ENCODE data around the gene CHERP. TPM values are rescaled to one million over a fixed set of nuclear protein-coding genes. Genes with fewer than 3 reads are reported as not detected.
"Not testable (repeated sequence)": the region's sequence is repeated elsewhere in the genome, so short reads cannot be mapped to it uniquely, and the experiment has no call there.

The CHERP gene
- total and polyA plus RNA-seq, 2 of the 8 experiments (the other 6 are each of a cell fraction or from before 2014, with no cell fraction given): 13.9 to 73.7 TPM

GRCh38 chr19:16543734-16544133 lies 1.5 kb upstream of the CHERP start:
- not testable (repeated sequence) for H3K4me1 ChIP-seq (replicated peaks in 1 of 4; ENCODE audit: control insufficient read depth in 3 of 4, insufficient read depth in 4 of 4, low read length in 3 of 4); H2AFZ ChIP-seq (ENCODE audit: low read length); H3K56ac ChIP-seq (replicated peaks; ENCODE audit: insufficient read length, low read depth, low read length); H3K9me3 ChIP-seq (ENCODE audit: insufficient read depth in 2 of 2, low read depth in 1 of 2, low read length in 1 of 2); DNase-seq (ENCODE audit: low read depth in 1 of 2, low spot score in 2 of 2); H3K4ac ChIP-seq (replicated peaks; ENCODE audit: insufficient read length, low read depth, low read length); H2BK12ac ChIP-seq (ENCODE audit: low read depth, low read length); H3K27ac ChIP-seq (ENCODE audit: low read depth, low read length); H3K9ac ChIP-seq (replicated peaks in 1 of 4; ENCODE audit: extremely low read depth in 1 of 4, low read depth in 3 of 4, low read length in 3 of 4); FAIRE-seq; H4K8ac ChIP-seq (ENCODE audit: extremely low read depth, insufficient read depth, low read length); H2BK20ac ChIP-seq (ENCODE audit: low read length); H3K14ac ChIP-seq (ENCODE audit: insufficient read length); H3K23me2 ChIP-seq (ENCODE audit: low read depth, low read length); H2BK5ac ChIP-seq (ENCODE audit: low read depth, low read length); H3K27me3 ChIP-seq (replicated peaks in 1 of 4; ENCODE audit: control insufficient read depth in 3 of 4, extremely low read depth in 1 of 4, insufficient read depth in 3 of 4, low read length in 3 of 4); H2AK5ac ChIP-seq (ENCODE audit: low read depth, low read length); H3K18ac ChIP-seq (ENCODE audit: extremely low read depth, low read length); H3K79me1 ChIP-seq (ENCODE audit: low read depth, low read length); H2BK15ac ChIP-seq (ENCODE audit: low read length); H4K5ac ChIP-seq (ENCODE audit: insufficient read length, low read depth, low read length); H3K23ac ChIP-seq (ENCODE audit: insufficient read length); H4K91ac ChIP-seq (replicated peaks; ENCODE audit: insufficient read length, low read length); H2BK120ac ChIP-seq (replicated peaks; ENCODE audit: low read depth, low read length)
- Histone ChIP-seq H3K36me3 (ENCODE audit: control insufficient read depth in 2 of 4, insufficient read depth in 4 of 4, low read length in 3 of 4) (peaks cover 0 to 11% (median 2%) of the 10 kb centered on the region in 4 experiments; a peak in 2 of 8 replicates), H3K4me3 (ENCODE audit: extremely low read depth in 1 of 4, insufficient read depth in 2 of 4, low read depth in 3 of 4, low read length in 4 of 4) (peak overlapping the region in 2 of 4 experiments; percentile 86 to 99; a peak in 3 of 8 replicates), H3K79me2 (ENCODE audit: control insufficient read depth in 1 of 2, insufficient read depth in 2 of 2, low read length in 2 of 2) (peaks cover 26 to 45% of the 10 kb centered on the region in 2 experiments), H4K20me1 (replicated peaks in 1 of 2; ENCODE audit: control insufficient read depth in 1 of 2, insufficient read depth in 2 of 2, low read length in 2 of 2) (peaks cover 4 to 13% of the 10 kb centered on the region in 2 experiments), H3K4me2 (ENCODE audit: insufficient read depth in 1 of 2, low read depth in 2 of 2, low read length in 2 of 2) (peak overlapping the region; percentile 66 to 78; a peak in 3 of 4 replicates)
- CTCF ChIA-PET (ENCODE audit: partially characterized antibody): interaction anchor here (0.6 kb wide), 1 partner anchor 94 kb away, joined by 3 read pairs; no protein-coding TSS in a partner anchor
- 82% methylated on average over 6 of the region's 6 CpGs; no CpG with 5 or more reads in 1 of the 2 experiments for WGBS, 2 experiments (ENCODE audit: extremely low coverage in 1 of 2, insufficient coverage in 1 of 2, insufficient read length in 1 of 2, insufficient replicate concordance in 2 of 2, low coverage in 1 of 2, low lambda C conversion rate in 2 of 2, missing lambda C conversion rate in 1 of 2)
- POLR2A ChIA-PET (ENCODE audit: partially characterized antibody): interaction anchor here (1.0 to 1.1 kb wide), 2 partner anchors 27 to 33 kb away, joined by 3 to 4 read pairs; no protein-coding TSS in a partner anchor

Data from H1 (cell line).